IMR-90 (cell line): Measurements from ENCODE around the gene DOK3. TPM values are rescaled to one million over a fixed set of nuclear protein-coding genes. Genes with fewer than 3 reads are reported as not detected.

Experiments used
- ATAC-seq: fragments of 200-7000 bp; cut with Tn5 transposase; 2 replicates; pipeline ENCODE4 v1.9.1; 2020; ENCODE audit warnings: low read depth, mild to moderate bottlenecking, moderate library complexity
- BruUV-seq: library from RNA; stranded (reverse); fragments of 400-500 nt; replicated peaks from 2 replicates; lab custom pipeline; 2021; lab: Mats Ljungman, UMichigan
- CTCF ChIA-PET: fragments of 300-600 bp; formaldehyde crosslinking; extraction: SDS; loops from one replicate; lab custom pipeline; 2021; ENCODE audit warnings: antibody characterized with exemption; lab: Yijun Ruan, JAX
- POLR2A ChIA-PET: fragments of 300-600 bp; sonication (Branson Sonifier 250); formaldehyde crosslinking; loops from one replicate; lab custom pipeline; 2022; ENCODE audit warnings: antibody characterized with exemption; ENCODE audit not compliant: unreplicated experiment; lab: Charles Lee
- DNase-seq: peaks from one replicate; pipeline ENCODE4 v3.0.0; 2013
- H2AFZ ChIP-seq: replicated peaks from 2 replicates; pipeline ENCODE3; 2013; ENCODE audit warnings: low read length, mild to moderate bottlenecking; ENCODE audit not compliant: poor library complexity
- H2AK5ac ChIP-seq: 2 replicates; pipeline ENCODE4 v1.6.1; 2013; ENCODE audit warnings: low read depth, low read length, inconsistent platforms
- H2AK9ac ChIP-seq: replicated peaks from 2 replicates; pipeline ENCODE3; 2013; ENCODE audit warnings: mild to moderate bottlenecking, low read depth, low read length, moderate library complexity; ENCODE audit not compliant: poor library complexity
- H2BK120ac ChIP-seq: 2 replicates; pipeline ENCODE4 v1.6.1; 2013; ENCODE audit warnings: low read depth, low read length, inconsistent platforms
- H2BK15ac ChIP-seq: 3 replicates; pipeline ENCODE4 v1.6.1; 2013; ENCODE audit warnings: low read depth, low read length, inconsistent platforms
- H2BK20ac ChIP-seq: 2 replicates; pipeline ENCODE4 v1.6.1; 2013; ENCODE audit warnings: low read depth, mild to moderate bottlenecking, inconsistent platforms, low read length, moderate library complexity
- H2BK5ac ChIP-seq: 2 replicates; pipeline ENCODE4 v1.6.1; 2013; ENCODE audit warnings: mild to moderate bottlenecking, low read depth, low read length, inconsistent platforms; ENCODE audit not compliant: poor library complexity, severe bottlenecking
- H3K14ac ChIP-seq: replicated peaks from 2 replicates; pipeline ENCODE4 v1.6.1; 2013; ENCODE audit warnings: low read depth, low read length, inconsistent platforms
- H3K18ac ChIP-seq: 2 replicates; pipeline ENCODE4 v1.6.1; 2013; ENCODE audit warnings: low read depth, low read length, control low read depth
- H3K23ac ChIP-seq: 2 replicates; pipeline ENCODE4 v1.6.1; 2013; ENCODE audit warnings: low read depth, low read length, inconsistent platforms
- H3K27ac ChIP-seq: 2 replicates; pipeline ENCODE4 v1.5.1; 2013; ENCODE audit warnings: mild to moderate bottlenecking, control low read depth, low read length; ENCODE audit not compliant: insufficient read depth
- H3K27me3 ChIP-seq: 2 replicates; pipeline ENCODE4 v1.6.1; 2013; ENCODE audit warnings: low read length; ENCODE audit not compliant: control insufficient read depth, insufficient read depth
- H3K36me3 ChIP-seq: 2 replicates; pipeline ENCODE4 v1.6.1; 2013; ENCODE audit warnings: low read length, mixed read lengths; ENCODE audit not compliant: control insufficient read depth, insufficient read depth
- H3K4ac ChIP-seq: 2 replicates; pipeline ENCODE4 v1.6.1; 2013; ENCODE audit warnings: low read depth, low read length, inconsistent platforms
- H3K4me1 ChIP-seq: 2 replicates; pipeline ENCODE4 v1.6.1; 2013; ENCODE audit warnings: low read length, mixed read lengths; ENCODE audit not compliant: control insufficient read depth, insufficient read depth
- H3K4me2 ChIP-seq: 2 replicates; pipeline ENCODE4 v1.6.1; 2013; ENCODE audit warnings: low read depth, mild to moderate bottlenecking, control low read depth, low read length, moderate library complexity
- H3K4me3 ChIP-seq: 2 replicates; pipeline ENCODE4 v1.5.1; 2013; ENCODE audit warnings: low read depth, mild to moderate bottlenecking, control low read depth, low read length, moderate library complexity; ENCODE audit not compliant: insufficient read depth
- H3K56ac ChIP-seq: 2 replicates; pipeline ENCODE4 v1.6.1; 2013; ENCODE audit warnings: low read length, inconsistent platforms; ENCODE audit not compliant: insufficient read depth; ENCODE audit errors: extremely low read depth
- H3K79me1 ChIP-seq, 2 experiments: 2 replicates each; pipeline ENCODE4 v1.6.1; 2013; ENCODE audit warnings: low read length in 2 of 2, inconsistent platforms in 1 of 2, low read depth in 1 of 2
- H3K9ac ChIP-seq: 2 replicates; pipeline ENCODE4 v1.6.1; 2013; ENCODE audit warnings: low read depth, low read length, control low read depth
- H3K9me1 ChIP-seq: 2 replicates; pipeline ENCODE4 v1.6.1; 2013; ENCODE audit warnings: low read length, inconsistent platforms; ENCODE audit not compliant: insufficient read depth
- H3K9me3 ChIP-seq: 2 replicates; pipeline ENCODE4 v1.6.1; 2013; ENCODE audit warnings: low read length; ENCODE audit not compliant: control insufficient read depth, insufficient read depth
- H4K20me1 ChIP-seq: 2 replicates; pipeline ENCODE4 v1.6.1; 2013; ENCODE audit warnings: low read length, inconsistent platforms; ENCODE audit not compliant: insufficient read depth
- H4K5ac ChIP-seq: 2 replicates; pipeline ENCODE4 v1.6.1; 2013; ENCODE audit warnings: mild to moderate bottlenecking, low read depth, low read length, control low read depth
- H4K8ac ChIP-seq, 2 experiments: 2 replicates each; pipeline ENCODE4 v1.6.1; 2013; ENCODE audit warnings: low read depth in 2 of 2, low read length in 2 of 2, control low read depth in 1 of 2, inconsistent platforms in 1 of 2
- H4K91ac ChIP-seq: 2 replicates; pipeline ENCODE4 v1.6.1; 2013; ENCODE audit warnings: low read depth, low read length, inconsistent platforms; ENCODE audit not compliant: insufficient read depth
- BHLHE40 ChIP-seq: fragments of 150-350 bp; IDR thresholded peaks from 2 replicates; pipeline ENCODE4 v1.6.1; 2016; ENCODE audit warnings: mild to moderate bottlenecking, low read depth, low read length
- CEBPB ChIP-seq: IDR thresholded peaks from 2 replicates; pipeline ENCODE4 v1.6.1; 2012; ENCODE audit warnings: low read depth, low read length, improper control_type of control experiment
- CHD1 ChIP-seq: IDR thresholded peaks from 2 replicates; pipeline ENCODE4 v1.6.1; 2012; ENCODE audit warnings: low read depth, low read length, improper control_type of control experiment
- CTCF ChIP-seq: conservative IDR thresholded peaks from 2 replicates; pipeline ENCODE4 v1.5.1; 2012; ENCODE audit warnings: mild to moderate bottlenecking, low read depth, low read length, improper control_type of control experiment
- FOS ChIP-seq: fragments of 150-350 bp; IDR thresholded peaks from 2 replicates; pipeline ENCODE4 v1.6.1; 2016; ENCODE audit warnings: low read depth, low read length
- MAFK ChIP-seq: IDR thresholded peaks from 2 replicates; pipeline ENCODE4 v1.6.1; 2012; ENCODE audit warnings: low read depth, low read length, improper control_type of control experiment
- MXI1 ChIP-seq: IDR thresholded peaks from 2 replicates; pipeline ENCODE4 v1.6.1; 2012; ENCODE audit warnings: low read depth, mild to moderate bottlenecking, low read length, moderate library complexity, borderline replicate concordance
- NFE2L2 ChIP-seq: fragments of 150-350 bp; IDR thresholded peaks from 2 replicates; pipeline ENCODE4 v1.6.1; 2016; ENCODE audit warnings: low read depth, mild to moderate bottlenecking, low read length
- POLR2A ChIP-seq: IDR thresholded peaks from 2 replicates; pipeline ENCODE4 v1.6.1; 2012; ENCODE audit warnings: mild to moderate bottlenecking, low read depth, low read length
- RAD21 ChIP-seq: IDR thresholded peaks from 2 replicates; pipeline ENCODE4 v1.6.1; 2012; ENCODE audit warnings: low read length, improper control_type of control experiment
- RCOR1 ChIP-seq: IDR thresholded peaks from 2 replicates; pipeline ENCODE4 v1.6.1; 2012; ENCODE audit warnings: mild to moderate bottlenecking, low read length, improper control_type of control experiment; ENCODE audit not compliant: insufficient replicate concordance
- RFX5 ChIP-seq: IDR thresholded peaks from 2 replicates; pipeline ENCODE4 v1.8.0; 2012; ENCODE audit warnings: low read depth, mild to moderate bottlenecking, low read length, moderate library complexity
- SMC3 ChIP-seq: fragments of 150-350 bp; IDR thresholded peaks from 2 replicates; pipeline ENCODE4 v1.6.1; 2016; ENCODE audit warnings: low read depth, mild to moderate bottlenecking, antibody characterized with exemption, low read length, moderate library complexity
- USF2 ChIP-seq: fragments of 150-350 bp; IDR thresholded peaks from 2 replicates; pipeline ENCODE4 v1.6.1; 2017; ENCODE audit warnings: mild to moderate bottlenecking, antibody characterized with exemption, low read length, low read depth
- WGBS, 2 experiments: methylation state at CpG; one replicate each; pipeline versions ENCODE4 v1.1.5 to v1.1.7; 2013; ENCODE audit warnings: missing lambda C conversion rate in 2 of 2; ENCODE audit not compliant: insufficient read length in 1 of 2; ENCODE audit errors: extremely low coverage in 2 of 2; 5-methylcytosine and 5-hydroxymethylcytosine counted together
- dilution Hi-C: fragments of 300-500 bp; cut with HindIII; formaldehyde crosslinking; loops from one replicate; pipeline ENCODE4 v1.14.3; 2018; ENCODE audit warnings: low sequenced_read_pairs; ENCODE audit not compliant: unreplicated experiment
- in situ Hi-C: fragments of 300-500 bp; cut with MboI; formaldehyde crosslinking; loops from 3 replicates; pipeline ENCODE4 v1.14.3; 2019; ENCODE audit warnings: low sequenced_read_pairs, inconsistent platforms, mixed read lengths
- intact Hi-C: fragments of 100-400 bp; cut with micrococcal nuclease; formaldehyde crosslinking; loops from 2 replicates; pipeline ENCODE4 v1.10.0; 2022
- polyA plus RNA-seq, 3 experiments: library from polyadenylated mRNA; depleted of rRNA; stranded (reverse); fragments of >200 nt; gene quantifications; 2 replicates each; pipeline ENCODE4 v1.2.3, GENCODE V29; 2012; ENCODE audit warnings: low replicate concordance in 1 of 3
- total RNA-seq: library from RNA; depleted of rRNA; stranded (reverse); fragments of >200 nt; gene quantifications from 2 replicates; pipeline ENCODE4 v1.2.3, GENCODE V29; 2012
- TF ChIP-seq, protein P1 (sequence below): fragments of 150-350 bp; IDR thresholded peaks from 2 replicates; pipeline ENCODE4 v1.6.1; 2016; ENCODE audit warnings: low read depth, mild to moderate bottlenecking, low read length, moderate library complexity, borderline replicate concordance

The DOK3 gene
- total and polyA plus RNA-seq, 2 of the 4 experiments (the other 2 are of a cell fraction) = 0.54 to 3.9 TPM

- H4K20me1 ChIP-seq = peaks cover 3% of the 10 kb centered on the region
- no peaks in the 10 kb centered on the region for H3K27me3 ChIP-seq
- WGBS, 2 experiments = 70% methylated on average over 8 of the region's 9 CpGs; no CpG with 5 or more reads in 1 of the 2 experiments
- ChIA-PET POLR2A (no interaction called here), CTCF (interaction anchor here (0.7 to 1.3 kb wide), 6 partner anchors 9 to 98 kb away, joined by 3 to 10 read pairs (median 4); no protein-coding TSS in a partner anchor)
- no peak overlapping the region for H3K4me2 ChIP-seq
- H2AK9ac ChIP-seq = peak overlapping the region; percentile 42
- peaks cover 15% of the 10 kb centered on the region; the same call in 1 of the 2 replicates for H3K4me1 ChIP-seq
- intact Hi-C loops (loop anchor here (1.0 to 2.0 kb wide), 6 partner anchors 98 to 387 kb away; partner anchors contain the start of gene MXD3), in situ Hi-C loops (no loop called here), dilution Hi-C loops (no loop called here)
- no peak overlapping the region for H3K56ac ChIP-seq
- H2AFZ ChIP-seq = no peak overlapping the region
- H2BK15ac ChIP-seq = no peak overlapping the region
- no peak overlapping the region for H3K4me3 ChIP-seq
- no peak overlapping the region for H2BK120ac ChIP-seq
- H3K9me3 ChIP-seq = no peaks in the 10 kb centered on the region
- H4K8ac ChIP-seq = no peak overlapping the region
- peaks cover 1% of the 10 kb centered on the region; the same call in 1 of the 2 replicates for H3K36me3 ChIP-seq
- BruUV-seq = no TSS peak
- H2BK5ac ChIP-seq = no peak overlapping the region
- H4K5ac ChIP-seq = no peak overlapping the region
- H3K14ac ChIP-seq = no peak overlapping the region
- H3K9ac ChIP-seq = no peak overlapping the region
- H2BK20ac ChIP-seq = no peak overlapping the region
- peaks cover 3% of the 10 kb centered on the region; the same call in 1 of the 2 replicates for H3K9me1 ChIP-seq
- no peak overlapping the region for H3K18ac ChIP-seq
- H4K91ac ChIP-seq = no peak overlapping the region
- H3K4ac ChIP-seq = no peak overlapping the region
- no peak for ATAC-seq
- DNase-seq = no peak
- peaks cover 7 to 15% of the 10 kb centered on the region in 2 experiments; a peak in 2 of 4 replicates for H3K79me1 ChIP-seq
- no peak overlapping the region for H2AK5ac ChIP-seq
- H3K23ac ChIP-seq = no peak overlapping the region
- no peak overlapping the region for H3K27ac ChIP-seq
- TF ChIP-seq CEBPB (no peak), SMC3 (no peak), RFX5 (no peak), MAFK (no peak), CTCF (no peak), CHD1 (no peak), USF2 (no peak), MXI1 (no peak), BHLHE40 (no peak), FOS (no peak), POLR2A (no peak), NFE2L2 (no peak), RCOR1 (no peak), RAD21 (no peak)
- TF ChIP-seq, protein P1, sequence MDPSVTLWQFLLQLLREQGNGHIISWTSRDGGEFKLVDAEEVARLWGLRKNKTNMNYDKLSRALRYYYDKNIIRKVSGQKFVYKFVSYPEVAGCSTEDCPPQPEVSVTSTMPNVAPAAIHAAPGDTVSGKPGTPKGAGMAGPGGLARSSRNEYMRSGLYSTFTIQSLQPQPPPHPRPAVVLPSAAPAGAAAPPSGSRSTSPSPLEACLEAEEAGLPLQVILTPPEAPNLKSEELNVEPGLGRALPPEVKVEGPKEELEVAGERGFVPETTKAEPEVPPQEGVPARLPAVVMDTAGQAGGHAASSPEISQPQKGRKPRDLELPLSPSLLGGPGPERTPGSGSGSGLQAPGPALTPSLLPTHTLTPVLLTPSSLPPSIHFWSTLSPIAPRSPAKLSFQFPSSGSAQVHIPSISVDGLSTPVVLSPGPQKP = no peak
These were observed 7.5 kb downstream of the DOK3 start for GRCh38 chr5:177501874-177502678.
